Measurements from ENCODE around the gene GCKR.

Gene GCKR

DNA sequence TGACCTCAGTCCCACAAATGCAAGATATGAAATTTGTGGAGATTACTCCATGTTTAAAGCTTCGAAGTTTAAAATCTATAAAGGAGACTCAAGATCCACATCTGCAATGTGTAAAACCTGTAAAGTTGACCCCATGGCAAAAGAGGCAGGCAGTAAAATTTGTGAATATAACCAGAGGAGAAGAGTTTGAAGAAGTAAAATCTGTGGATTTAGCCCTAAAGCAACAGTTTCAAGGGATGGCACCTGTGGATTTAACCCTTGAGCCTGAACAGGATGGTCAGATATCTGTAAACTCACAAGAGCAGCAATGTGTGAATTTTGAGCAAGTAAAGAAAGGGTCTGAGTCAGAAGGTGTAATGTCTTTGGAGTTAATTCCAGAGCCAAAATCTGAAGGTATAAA, 75.0 kb downstream of the GCKR start:
- DNase-seq (ENCODE audit: low read depth in 2 of 2) = no peak

DNA sequence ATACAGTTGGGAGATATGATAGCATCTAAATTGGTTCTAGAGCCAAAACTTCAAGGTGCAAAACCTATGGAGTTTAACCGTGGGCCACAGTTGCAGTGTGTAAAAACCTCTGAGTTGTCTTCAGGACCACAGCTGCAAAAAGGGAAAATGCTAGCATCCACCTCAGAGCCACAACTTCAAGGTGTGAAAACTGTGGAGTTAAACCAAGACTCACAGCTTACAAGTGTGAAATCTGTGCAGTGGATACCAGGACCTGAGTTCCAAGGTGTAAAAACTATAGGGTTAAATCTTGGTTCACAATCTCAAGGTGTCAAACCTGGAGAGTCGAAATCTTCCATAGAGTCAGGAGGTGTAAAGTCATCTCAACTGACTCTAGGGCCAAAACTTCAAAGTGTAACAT, 75.8 kb downstream of the GCKR start:
- no peak for DNase-seq (ENCODE audit: low read depth in 2 of 2)

DNA sequence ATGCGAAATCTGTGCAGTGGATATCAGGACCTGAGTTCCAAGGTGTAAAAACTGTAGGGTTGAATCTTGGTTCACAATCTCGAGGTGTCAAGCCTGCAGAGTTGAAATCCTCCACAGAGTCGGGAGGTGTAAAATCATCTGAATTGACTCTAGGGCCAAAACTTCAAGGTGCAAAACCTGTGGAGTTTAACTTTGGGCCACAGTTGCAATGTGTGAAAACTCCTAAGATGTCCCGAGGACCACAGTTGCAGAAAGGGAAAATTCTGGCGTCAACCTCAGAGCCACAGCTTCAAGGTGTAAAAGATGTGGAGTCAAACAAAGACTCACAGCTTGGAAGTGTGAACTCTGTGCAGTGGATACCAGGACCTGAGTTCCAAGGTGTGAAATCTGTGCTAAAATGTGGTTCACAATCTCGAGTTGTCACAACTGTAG, 76.4 kb downstream of the GCKR start:
- DNase-seq (ENCODE audit: low read depth in 2 of 2) = no peak
